Endometrium (tissue), 2 donors: ENCODE measurements around the gene KRTDAP.

Experiments
- FAIRE-seq: peaks from 2 replicates; lab custom pipeline; 2012; peaks lifted over from hg19 to GRCh38; lab: Jason Lieb, UNC
- donor health status: control.
- donor health status: control.

Gene KRTDAP

GRCh38 chr19:35512831-35513627 is 22.8 kb upstream of the KRTDAP start:
- no peak for FAIRE-seq

GRCh38 chr19:35511337-35511736 is 21.1 kb upstream of the KRTDAP start:
- FAIRE-seq, result no peak

GRCh38 chr19:35510626-35510964 is 20.3 kb upstream of the KRTDAP start:
- no peak for FAIRE-seq

- FAIRE-seq, result no peak
Measured at GRCh38 chr19:35509861-35510625, 19.8 kb upstream of the KRTDAP start.

- FAIRE-seq, result no peak
Measured at GRCh38 chr19:35509018-35509652, 18.9 kb upstream of the KRTDAP start.

- FAIRE-seq, result no peak
Measured at GRCh38 chr19:35508129-35508528, 17.9 kb upstream of the KRTDAP start.

GRCh38 chr19:35507561-35507960 is 17.3 kb upstream of the KRTDAP start:
- FAIRE-seq, result no peak

- FAIRE-seq, result no peak
Measured at GRCh38 chr19:35506011-35506410, 15.7 kb upstream of the KRTDAP start.

GRCh38 chr19:35502751-35503150 is 12.5 kb upstream of the KRTDAP start:
- FAIRE-seq, result no peak

- no peak for FAIRE-seq
Measured at GRCh38 chr19:35501684-35502083, 11.4 kb upstream of the KRTDAP start.

- FAIRE-seq, result no peak
Measured at GRCh38 chr19:35500611-35501010, 10.3 kb upstream of the KRTDAP start.

- FAIRE-seq, result no peak
Measured at GRCh38 chr19:35498984-35499527, 8.8 kb upstream of the KRTDAP start.

GRCh38 chr19:35498220-35498619 is 8.0 kb upstream of the KRTDAP start:
- FAIRE-seq, result no peak

GRCh38 chr19:35497406-35497805 is 7.1 kb upstream of the KRTDAP start:
- FAIRE-seq, result no peak

GRCh38 chr19:35495107-35496064 is 5.1 kb upstream of the KRTDAP start:
- FAIRE-seq, result no peak

- FAIRE-seq, result no peak
Measured at GRCh38 chr19:35493971-35494370, 3.7 kb upstream of the KRTDAP start.

- FAIRE-seq, result no peak
Measured at GRCh38 chr19:35491836-35492360, 1.6 kb upstream of the KRTDAP start.

GRCh38 chr19:35488677-35489076 is 1.6 kb downstream of the KRTDAP start:
- FAIRE-seq, result no peak

- FAIRE-seq, result no peak
Measured at GRCh38 chr19:35487656-35488182, 2.5 kb downstream of the KRTDAP start.

- no peak for FAIRE-seq
Measured at GRCh38 chr19:35486268-35486708, 4.0 kb downstream of the KRTDAP start.
